Islet of Langerhans (tissue), 1 donor: ENCODE data around the gene BET1L.
"Not testable (repeated sequence)": the region's sequence is repeated elsewhere in the genome, so short reads cannot be mapped to it uniquely, and the experiment has no call there.

Source experiments
- FAIRE-seq: peaks from one replicate; lab custom pipeline; 2011; peaks lifted over from hg19 to GRCh38; lab: Jason Lieb, UNC

BET1L gene

GRCh38 chr11:227824-228379 is 20.7 kb upstream of the BET1L start:
- FAIRE-seq, result no peak

- FAIRE-seq, result no peak
These were observed 18.7 kb upstream of the BET1L start for GRCh38 chr11:225734-226453.

- no peak for FAIRE-seq
These were observed 17.2 kb upstream of the BET1L start for GRCh38 chr11:224424-224823.

- FAIRE-seq, result no peak
These were observed 16.7 kb upstream of the BET1L start for GRCh38 chr11:223884-224283.

GRCh38 chr11:223026-223789 is 16.0 kb upstream of the BET1L start:
- no peak for FAIRE-seq

- no peak for FAIRE-seq
These were observed 15.0 kb upstream of the BET1L start for GRCh38 chr11:221998-222789.

GRCh38 chr11:221539-221938 is 14.3 kb upstream of the BET1L start:
- FAIRE-seq, result no peak

GRCh38 chr11:220641-221215 is 13.5 kb upstream of the BET1L start:
- not testable (repeated sequence) for FAIRE-seq

GRCh38 chr11:218815-219593 is 11.8 kb upstream of the BET1L start:
- no peak for FAIRE-seq

GRCh38 chr11:217704-218103 is 10.5 kb upstream of the BET1L start:
- no peak for FAIRE-seq

GRCh38 chr11:216081-216974 is 9.1 kb upstream of the BET1L start:
- no peak for FAIRE-seq

- no peak for FAIRE-seq
These were observed 8.4 kb upstream of the BET1L start for GRCh38 chr11:215581-216037.

- FAIRE-seq, result no peak
These were observed 6.9 kb upstream of the BET1L start for GRCh38 chr11:214083-214482.

GRCh38 chr11:213111-213510 is 5.9 kb upstream of the BET1L start:
- FAIRE-seq, result no peak

GRCh38 chr11:212150-213100 is 5.2 kb upstream of the BET1L start:
- FAIRE-seq, result no peak

GRCh38 chr11:211741-212140 is 4.5 kb upstream of the BET1L start:
- FAIRE-seq, result no peak

- FAIRE-seq, result no peak
These were observed 4.1 kb upstream of the BET1L start for GRCh38 chr11:211295-211694.

- FAIRE-seq, result no peak
These were observed 3.6 kb upstream of the BET1L start for GRCh38 chr11:210803-211180.

- FAIRE-seq, result no peak
These were observed 3.1 kb upstream of the BET1L start for GRCh38 chr11:210122-210802.
